ENCODE measurements around the gene POU6F2.
"Not testable (repeated sequence)": the region's sequence is repeated elsewhere in the genome, so short reads cannot be mapped to it uniquely, and the experiment has no call there.

POU6F2 gene

GRCh38 chr7:39002755-39003154 is 25.0 kb downstream of the POU6F2 start:
- Histone ChIP-seq H3K14ac (ENCODE audit: low read length) (no peak overlapping the region), H4K8ac (ENCODE audit: low read depth, low read length) (no peak overlapping the region), H3K4me3 (ENCODE audit: low read length in 2 of 2) (no peak overlapping the region), H2AFZ (ENCODE audit: low read length) (no peak overlapping the region), H3K9me3 (replicated peaks in 1 of 2; ENCODE audit: control insufficient read depth in 2 of 2, insufficient read depth in 1 of 2, low read depth in 1 of 2, low read length in 2 of 2) (no peaks in the 10 kb centered on the region), H3K27ac (replicated peaks; ENCODE audit: low read length) (no peak overlapping the region), H3K27me3 (ENCODE audit: control insufficient read depth in 3 of 3, insufficient read depth in 3 of 3, low read depth in 1 of 3, low read length in 3 of 3) (no peaks in the 10 kb centered on the region), H3K9ac (ENCODE audit: low read depth, low read length, poor library complexity) (no peak overlapping the region), H4K91ac (ENCODE audit: low read depth, low read length, poor library complexity) (no peak overlapping the region), H2AK5ac (ENCODE audit: low read depth, low read length) (no peak overlapping the region), H3K36me3 (replicated peaks in 1 of 2; ENCODE audit: control insufficient read depth in 2 of 2, insufficient read depth in 2 of 2, low read length in 2 of 2) (no peaks in the 10 kb centered on the region), H3K4me2 (ENCODE audit: insufficient read depth, low read length, poor library complexity, severe bottlenecking) (no peak overlapping the region), H2BK120ac (ENCODE audit: low read depth, low read length) (no peak overlapping the region), H3K23ac (ENCODE audit: low read depth, low read length, poor library complexity) (no peak overlapping the region), H3K79me1 (ENCODE audit: low read depth, low read length) (no peaks in the 10 kb centered on the region), H3K4me1 (ENCODE audit: control insufficient read depth in 2 of 2, insufficient read depth in 1 of 2, low read depth in 1 of 2, low read length in 2 of 2) (peaks cover 9 to 10% of the 10 kb centered on the region in 2 donors), H3K4ac (ENCODE audit: low read length) (no peak overlapping the region), H2BK15ac (ENCODE audit: low read length) (no peak overlapping the region), H2BK5ac (ENCODE audit: low read length) (no peak overlapping the region), H3K18ac (ENCODE audit: low read length) (no peak overlapping the region), H2BK12ac (ENCODE audit: low read length) (no peak overlapping the region)
- no peak for DNase-seq (ENCODE audit: low spot score)
- WGBS, 2 donors (ENCODE audit: extremely low coverage in 2 of 2, insufficient read length in 2 of 2, insufficient replicate concordance in 1 of 2), result no CpG with 5 or more reads among the region's 5 CpGs

GRCh38 chr7:39005036-39005435 is 27.3 kb downstream of the POU6F2 start:
- Histone ChIP-seq H3K4me3 (ENCODE audit: low read length in 2 of 2) (no peak overlapping the region), H3K27ac (replicated peaks; ENCODE audit: low read length) (peak overlapping the region; percentile 1), H2BK5ac (ENCODE audit: low read length) (no peak overlapping the region), H4K91ac (ENCODE audit: low read depth, low read length, poor library complexity) (no peak overlapping the region), H2AFZ (ENCODE audit: low read length) (peak overlapping the region; percentile 81), H2BK12ac (ENCODE audit: low read length) (no peak overlapping the region), H3K27me3 (ENCODE audit: control insufficient read depth in 3 of 3, insufficient read depth in 3 of 3, low read depth in 1 of 3, low read length in 3 of 3) (no peaks in the 10 kb centered on the region), H2BK15ac (ENCODE audit: low read length) (no peak overlapping the region), H3K4me2 (ENCODE audit: insufficient read depth, low read length, poor library complexity, severe bottlenecking) (no peak overlapping the region), H4K8ac (ENCODE audit: low read depth, low read length) (no peak overlapping the region), H3K23ac (ENCODE audit: low read depth, low read length, poor library complexity) (no peak overlapping the region), H3K4me1 (ENCODE audit: control insufficient read depth in 2 of 2, insufficient read depth in 1 of 2, low read depth in 1 of 2, low read length in 2 of 2) (peaks cover 9 to 10% of the 10 kb centered on the region in 2 donors), H3K14ac (ENCODE audit: low read length) (no peak overlapping the region), H3K36me3 (replicated peaks in 1 of 2; ENCODE audit: control insufficient read depth in 2 of 2, insufficient read depth in 2 of 2, low read length in 2 of 2) (no peaks in the 10 kb centered on the region), H2AK5ac (ENCODE audit: low read depth, low read length) (no peak overlapping the region), H3K18ac (ENCODE audit: low read length) (no peak overlapping the region), H3K9ac (ENCODE audit: low read depth, low read length, poor library complexity) (no peak overlapping the region), H2BK120ac (ENCODE audit: low read depth, low read length) (no peak overlapping the region), H3K79me1 (ENCODE audit: low read depth, low read length) (no peaks in the 10 kb centered on the region), H3K9me3 (replicated peaks in 1 of 2; ENCODE audit: control insufficient read depth in 2 of 2, insufficient read depth in 1 of 2, low read depth in 1 of 2, low read length in 2 of 2) (no peaks in the 10 kb centered on the region), H3K4ac (ENCODE audit: low read length) (no peak overlapping the region)
- no peak for DNase-seq (ENCODE audit: low spot score)
- WGBS, 2 donors (ENCODE audit: extremely low coverage in 2 of 2, insufficient read length in 2 of 2, insufficient replicate concordance in 1 of 2), result no CpG with 5 or more reads among the region's 8 CpGs

GRCh38 chr7:39005461-39005860 is 27.8 kb downstream of the POU6F2 start:
- no peak overlapping the region for H2BK15ac ChIP-seq (ENCODE audit: low read length)
- H3K79me1 ChIP-seq (ENCODE audit: low read depth, low read length), result no peaks in the 10 kb centered on the region
- H3K4me1 ChIP-seq (ENCODE audit: control insufficient read depth in 2 of 2, insufficient read depth in 1 of 2, low read depth in 1 of 2, low read length in 2 of 2), result peaks cover 9 to 10% of the 10 kb centered on the region in 2 donors
- H3K9ac ChIP-seq (ENCODE audit: low read depth, low read length, poor library complexity), result no peak overlapping the region
- H4K8ac ChIP-seq (ENCODE audit: low read depth, low read length), result no peak overlapping the region
- no peak overlapping the region for H3K4ac ChIP-seq (ENCODE audit: low read length)
- H4K91ac ChIP-seq (ENCODE audit: low read depth, low read length, poor library complexity), result no peak overlapping the region
- no peaks in the 10 kb centered on the region for H3K9me3 ChIP-seq (replicated peaks in 1 of 2; ENCODE audit: control insufficient read depth in 2 of 2, insufficient read depth in 1 of 2, low read depth in 1 of 2, low read length in 2 of 2)
- peak overlapping the region; percentile 81 for H2AFZ ChIP-seq (ENCODE audit: low read length)
- H2AK5ac ChIP-seq (ENCODE audit: low read depth, low read length), result no peak overlapping the region
- H3K27me3 ChIP-seq (ENCODE audit: control insufficient read depth in 3 of 3, insufficient read depth in 3 of 3, low read depth in 1 of 3, low read length in 3 of 3), result no peaks in the 10 kb centered on the region
- H3K23ac ChIP-seq (ENCODE audit: low read depth, low read length, poor library complexity), result no peak overlapping the region
- no peak for DNase-seq (ENCODE audit: low spot score)
- H3K14ac ChIP-seq (ENCODE audit: low read length), result no peak overlapping the region
- H3K36me3 ChIP-seq (replicated peaks in 1 of 2; ENCODE audit: control insufficient read depth in 2 of 2, insufficient read depth in 2 of 2, low read length in 2 of 2), result no peaks in the 10 kb centered on the region
- no peak overlapping the region for H2BK5ac ChIP-seq (ENCODE audit: low read length)
- no peak overlapping the region for H3K4me2 ChIP-seq (ENCODE audit: insufficient read depth, low read length, poor library complexity, severe bottlenecking)
- H2BK120ac ChIP-seq (ENCODE audit: low read depth, low read length), result no peak overlapping the region
- peak overlapping the region; percentile 1 for H3K27ac ChIP-seq (replicated peaks; ENCODE audit: low read length)
- H3K4me3 ChIP-seq (ENCODE audit: low read length in 2 of 2), result no peak overlapping the region
- H3K18ac ChIP-seq (ENCODE audit: low read length), result no peak overlapping the region
- WGBS, 2 donors (ENCODE audit: extremely low coverage in 2 of 2, insufficient read length in 2 of 2, insufficient replicate concordance in 1 of 2), result no CpG with 5 or more reads among the region's 6 CpGs
- no peak overlapping the region for H2BK12ac ChIP-seq (ENCODE audit: low read length)

GRCh38 chr7:39013049-39013939 is 35.6 kb downstream of the POU6F2 start:
- not testable (repeated sequence) for H2BK15ac ChIP-seq (ENCODE audit: low read length); H2BK120ac ChIP-seq (ENCODE audit: low read depth, low read length); H3K79me1 ChIP-seq (ENCODE audit: low read depth, low read length); H4K8ac ChIP-seq (ENCODE audit: low read depth, low read length); H3K9me3 ChIP-seq (replicated peaks in 1 of 2; ENCODE audit: control insufficient read depth in 2 of 2, insufficient read depth in 1 of 2, low read depth in 1 of 2, low read length in 2 of 2); H2BK5ac ChIP-seq (ENCODE audit: low read length); H3K23ac ChIP-seq (ENCODE audit: low read depth, low read length, poor library complexity); H3K4me1 ChIP-seq (ENCODE audit: control insufficient read depth in 2 of 2, insufficient read depth in 1 of 2, low read depth in 1 of 2, low read length in 2 of 2); H2BK12ac ChIP-seq (ENCODE audit: low read length); H3K14ac ChIP-seq (ENCODE audit: low read length); H3K18ac ChIP-seq (ENCODE audit: low read length); H3K27me3 ChIP-seq (ENCODE audit: control insufficient read depth in 3 of 3, insufficient read depth in 3 of 3, low read depth in 1 of 3, low read length in 3 of 3); H3K4me2 ChIP-seq (ENCODE audit: insufficient read depth, low read length, poor library complexity, severe bottlenecking); H3K4ac ChIP-seq (ENCODE audit: low read length); H3K36me3 ChIP-seq (replicated peaks in 1 of 2; ENCODE audit: control insufficient read depth in 2 of 2, insufficient read depth in 2 of 2, low read length in 2 of 2); H4K91ac ChIP-seq (ENCODE audit: low read depth, low read length, poor library complexity); DNase-seq (ENCODE audit: low spot score); H3K4me3 ChIP-seq (ENCODE audit: low read length in 2 of 2); H3K27ac ChIP-seq (replicated peaks; ENCODE audit: low read length); H3K9ac ChIP-seq (ENCODE audit: low read depth, low read length, poor library complexity); H2AK5ac ChIP-seq (ENCODE audit: low read depth, low read length)
- WGBS, 2 donors (ENCODE audit: extremely low coverage in 2 of 2, insufficient read length in 2 of 2, insufficient replicate concordance in 1 of 2), result no CpG with 5 or more reads among the region's 34 CpGs
- peak overlapping the region; percentile 2 for H2AFZ ChIP-seq (ENCODE audit: low read length)

All from neuronal stem cell (in vitro differentiated cells).